ENCODE measurements around the gene FGF5.

DNA sequence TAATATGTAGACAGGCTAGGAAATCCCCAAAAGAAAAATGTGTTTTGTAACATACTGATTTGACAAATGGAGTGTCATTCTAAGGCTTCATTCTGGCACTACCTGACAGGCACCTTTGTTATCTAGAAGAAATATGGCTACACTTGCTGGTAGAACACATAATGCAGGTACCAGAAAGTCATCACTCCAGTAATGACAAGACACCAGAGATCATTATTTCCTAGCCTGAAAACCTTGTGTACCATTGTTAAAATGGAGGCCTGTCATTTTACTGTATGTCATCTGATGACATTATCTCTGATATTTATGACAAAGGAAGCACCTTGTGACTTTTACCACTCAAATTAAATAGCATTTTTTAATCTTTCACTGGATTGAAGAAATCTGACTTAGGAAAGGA lies 13.5 kb upstream of the FGF5 start:
- TF ChIP-seq GATA2 (IDR thresholded peaks at IDR 0.05; ENCODE audit: low read depth, low read length) (no peak), GATA3 (IDR thresholded peaks at IDR 0.05; ENCODE audit: low read depth, low read length) (no peak)
